GM12878 (cell line): ENCODE measurements around the gene PRPSAP2. TPM values are rescaled to one million over a fixed set of nuclear protein-coding genes. Genes with fewer than 3 reads are reported as not detected.

Source experiments
- ATAC-seq: fragments of 200-7000 bp; cut with Tn5 transposase; 3 replicates; pipeline ENCODE4 v1.9.1; 2020; ENCODE audit warnings: mild to moderate bottlenecking, moderate library complexity
- BruUV-seq: library from RNA; stranded (reverse); fragments of 400-500 nt; replicated peaks from 2 replicates; lab custom pipeline; 2021; lab: Mats Ljungman, UMichigan
- CTCF ChIA-PET: fragments of 300-600 bp; sonication (Branson Sonifier 250); formaldehyde crosslinking; extraction: SDS; loops from one replicate; lab custom pipeline; 2021; ENCODE audit warnings: inconsistent platforms; lab: Yijun Ruan, JAX
- POLR2A ChIA-PET: fragments of 350-600 bp; formaldehyde crosslinking; extraction: SDS; loops from one replicate; lab custom pipeline; 2021; ENCODE audit warnings: inconsistent platforms; lab: Charles Lee
- RAD21 ChIA-PET: fragments of 300-600 bp; sonication (Branson Sonifier 250); formaldehyde crosslinking; loops from one replicate; lab custom pipeline; 2023; ENCODE audit warnings: antibody characterized with exemption; ENCODE audit not compliant: unreplicated experiment; lab: Charles Lee
- SMC1A ChIA-PET: fragments of 300-600 bp; sonication (Branson Sonifier 250); formaldehyde crosslinking; loops from one replicate; lab custom pipeline; 2023; ENCODE audit not compliant: unreplicated experiment, uncharacterized antibody; lab: Charles Lee
- DNase-seq: peaks from one replicate; pipeline ENCODE4 v3.0.0-alpha.2; 2011; ENCODE audit warnings: low read depth, low spot score
- FAIRE-seq: peaks from 3 replicates; lab custom pipeline; 2011; peaks lifted over from hg19 to GRCh38; lab: Jason Lieb, UNC
- H2AFZ ChIP-seq: 2 replicates; pipeline ENCODE4 v1.6.0; 2011; ENCODE audit warnings: low read depth, low read length, control low read depth; ENCODE audit not compliant: control insufficient read depth
- H3K27ac ChIP-seq: 2 replicates; pipeline ENCODE4 v1.5.1; 2011; ENCODE audit warnings: control low read depth; ENCODE audit not compliant: control insufficient read depth, insufficient read depth
- H3K27me3 ChIP-seq, 2 experiments: replicated peaks in 1 of 2; 2 replicates each; pipeline versions ENCODE4 v1.6.0 to v1.6.1; 2011; ENCODE audit warnings: low read length in 1 of 2; ENCODE audit not compliant: control insufficient read depth in 2 of 2, insufficient read depth in 2 of 2
- H3K36me3 ChIP-seq, 2 experiments: 2 replicates each; pipeline ENCODE4 v1.5.1; 2011; ENCODE audit warnings: low read length in 1 of 2; ENCODE audit not compliant: control insufficient read depth in 2 of 2, insufficient read depth in 2 of 2
- H3K4me1 ChIP-seq: 2 replicates; pipeline ENCODE4 v1.6.1; 2011; ENCODE audit warnings: mild to moderate bottlenecking, low read length, moderate library complexity, mixed read lengths; ENCODE audit not compliant: control insufficient read depth, insufficient read depth
- H3K4me2 ChIP-seq: 2 replicates; pipeline ENCODE4 v1.6.0; 2011; ENCODE audit warnings: control low read depth; ENCODE audit not compliant: control insufficient read depth, insufficient read depth
- H3K4me3 ChIP-seq: fragments of 200-600 bp; sonication (generic); 2 replicates; pipeline ENCODE4 v1.5.1; 2016
- H3K79me2 ChIP-seq: 2 replicates; pipeline ENCODE4 v1.6.0; 2011; ENCODE audit warnings: low read length; ENCODE audit not compliant: control insufficient read depth, insufficient read depth
- H3K9ac ChIP-seq: 2 replicates; pipeline ENCODE4 v1.8.0; 2011; ENCODE audit warnings: low read length, control low read depth, mixed read lengths; ENCODE audit not compliant: control insufficient read depth, insufficient read depth
- H3K9me3 ChIP-seq: replicated peaks from 3 replicates; pipeline ENCODE4 v1.5.1; 2011; ENCODE audit warnings: mild to moderate bottlenecking, low read length; ENCODE audit not compliant: control insufficient read depth, insufficient read depth
- H4K20me1 ChIP-seq: 2 replicates; pipeline ENCODE4 v1.6.0; 2011; ENCODE audit not compliant: control insufficient read depth, insufficient read depth
- CBFB ChIP-seq: IDR thresholded peaks from 2 replicates; pipeline ENCODE4 v1.6.1; 2016; ENCODE audit warnings: antibody characterized with exemption, low read depth
- CHD2 ChIP-seq: IDR thresholded peaks from 2 replicates; pipeline ENCODE4 v1.6.1; 2011; ENCODE audit warnings: low read depth, low read length, improper control_type of control experiment, borderline replicate concordance
- CREM ChIP-seq: IDR thresholded peaks from 2 replicates; pipeline ENCODE4 v1.6.1; 2014; ENCODE audit warnings: antibody characterized with exemption, low read depth
- POLR2A ChIP-seq: IDR thresholded peaks from 2 replicates; pipeline ENCODE4 v1.6.1; 2011; ENCODE audit warnings: low read depth, mild to moderate bottlenecking, low read length
- YY1 ChIP-seq: IDR thresholded peaks from 2 replicates; pipeline ENCODE4 v1.6.1; 2011; ENCODE audit warnings: low read depth, mild to moderate bottlenecking, low read length
- WGBS: methylation state at CpG from one replicate; pipeline ENCODE4 v1.1.6; 2016; ENCODE audit warnings: low lambda C conversion rate; ENCODE audit not compliant: insufficient replicate concordance, insufficient coverage; ENCODE audit errors: missing lambda C conversion rate; 5-methylcytosine and 5-hydroxymethylcytosine counted together
- in situ Hi-C: fragments of 300-500 bp; cut with MboI; formaldehyde crosslinking; loops from 9 replicates; pipeline ENCODE4 v1.14.3; 2018; ENCODE audit warnings: mixed read lengths
- intact Hi-C: fragments of 100-400 bp; cut with micrococcal nuclease; formaldehyde crosslinking; loops from one replicate; pipeline ENCODE4 v1.14.2; 2022; ENCODE audit not compliant: unreplicated experiment
- polyA plus RNA-seq, 11 experiments: library from polyadenylated mRNA; depleted of rRNA in 4 of 11; unstranded in 6 of 11; stranded (reverse) in 5 of 11; fragments of >200 nt; fragmentation: Nextera tagmentation in 4 of 11; fragmentation: Illumina TruSeq in 1 of 11; extraction: Ambion mirVana in 4 of 11; extraction: Trizol in 1 of 11; gene quantifications; 1 replicate in 1 of 11; 2 replicates in 10 of 11; pipeline versions ENCODE4 v1.2.1 to v1.2.3, GENCODE V29; 2011 to 2016; ENCODE audit warnings: inconsistent platforms in 2 of 11, missing spikeins in 2 of 11, low read depth in 1 of 11
- total RNA-seq, 4 experiments: library from RNA; depleted of rRNA in 3 of 4; stranded (reverse); fragments of >200 nt in 3 of 4; fragmentation: Illumina TruSeq in 1 of 4; extraction: Trizol in 1 of 4; gene quantifications; 2 replicates each; pipeline versions ENCODE4 v1.2.1 to v1.2.3, GENCODE V29; 2013 to 2021

Gene PRPSAP2
- total and polyA plus RNA-seq, 10 of the 15 experiments (the other 5 are each of a cell fraction or from before 2014, with no cell fraction given), result 33.2 to 102 (median 83.8) TPM

DNA sequence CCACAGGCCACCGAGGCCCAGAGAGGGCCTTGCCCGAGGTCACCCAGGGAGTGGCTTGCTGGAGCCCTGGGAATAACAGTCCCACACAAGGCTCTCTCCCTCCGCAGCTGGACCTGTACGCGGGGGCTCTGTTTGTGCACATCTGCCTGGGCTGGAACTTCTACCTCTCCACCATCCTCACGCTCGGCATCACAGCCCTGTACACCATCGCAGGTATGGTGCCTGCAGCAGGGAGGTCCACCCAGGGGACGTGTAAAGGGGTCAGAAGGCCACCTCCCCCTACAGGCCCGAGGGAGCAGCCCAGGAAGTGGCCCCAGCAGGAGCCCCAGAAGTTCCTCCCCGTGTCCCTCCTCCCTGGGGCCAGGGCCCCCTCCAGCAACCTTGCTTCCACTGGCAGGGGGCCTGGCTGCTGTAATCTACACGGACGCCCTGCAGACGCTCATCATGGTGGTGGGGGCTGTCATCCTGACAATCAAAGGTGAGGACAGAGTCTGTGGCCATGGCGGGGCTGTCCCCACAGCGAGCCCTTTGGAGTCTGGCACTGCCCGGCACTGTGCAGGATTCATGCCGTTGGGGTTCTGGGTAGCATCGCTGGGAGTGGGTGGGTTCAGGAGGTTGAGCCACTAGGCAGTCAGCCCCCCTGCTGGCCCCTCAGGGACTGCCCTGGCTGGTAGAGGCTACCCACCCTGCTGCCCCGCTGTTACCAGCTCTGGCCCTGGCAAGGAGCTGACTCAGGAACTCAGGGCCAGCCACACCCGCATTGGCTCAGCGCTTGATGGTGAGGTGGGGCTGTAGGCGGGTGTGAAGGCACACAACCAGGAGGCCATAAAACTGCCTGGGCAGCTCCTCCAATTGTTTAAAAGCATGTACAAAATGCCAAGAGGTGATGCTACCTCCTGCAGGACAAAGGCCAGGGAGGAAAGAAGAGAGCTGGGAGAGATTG is 111.3 kb downstream of the PRPSAP2 start (continued):
- no peak for TF ChIP-seq YY1
- TF ChIP-seq CHD2, result no peak
- no peak for TF ChIP-seq CREM

DNA sequence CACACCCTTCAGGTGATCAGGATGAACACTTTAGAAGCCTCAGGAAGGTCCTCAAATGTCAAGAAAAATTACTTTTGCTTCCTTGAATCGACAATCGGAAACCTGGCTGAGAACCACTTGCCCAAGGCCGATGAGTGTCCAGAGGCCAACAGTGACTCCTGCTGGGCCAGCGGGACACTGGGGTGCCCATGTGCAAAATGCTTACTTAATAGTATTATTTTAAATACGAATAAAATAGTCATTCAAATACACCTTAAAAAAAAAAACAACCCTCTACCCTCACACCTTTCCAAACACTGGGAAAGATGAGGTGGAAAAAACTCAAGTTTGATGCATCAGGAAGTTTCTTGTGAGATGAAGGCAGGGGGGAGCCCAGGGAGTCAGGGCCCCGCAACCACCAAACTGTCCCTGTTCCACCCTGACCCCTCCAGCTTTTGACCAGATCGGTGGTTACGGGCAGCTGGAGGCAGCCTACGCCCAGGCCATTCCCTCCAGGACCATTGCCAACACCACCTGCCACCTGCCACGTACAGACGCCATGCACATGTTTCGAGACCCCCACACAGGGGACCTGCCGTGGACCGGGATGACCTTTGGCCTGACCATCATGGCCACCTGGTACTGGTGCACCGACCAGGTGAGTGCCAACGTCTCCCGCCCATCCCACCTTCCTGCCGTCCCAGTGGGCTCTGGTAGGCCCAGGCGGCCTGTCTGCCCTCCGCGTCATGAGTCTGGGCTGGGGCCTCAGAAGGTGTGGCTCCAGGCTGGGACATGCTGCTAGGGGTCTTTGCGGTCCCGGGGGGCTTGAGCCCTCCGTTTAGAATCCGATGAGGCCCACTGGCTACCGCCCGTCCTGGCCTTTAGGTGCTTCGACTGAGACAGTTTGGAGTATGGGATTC is 112.9 kb downstream of the PRPSAP2 start:
- Histone ChIP-seq H3K9me3 (no peaks in the 10 kb centered on the region), H3K36me3 (peaks cover 5 to 7% of the 10 kb centered on the region in 2 experiments; a peak in 3 of 4 replicates), H3K27ac (no peak overlapping the region), H2AFZ (no peak overlapping the region), H3K79me2 (no peaks in the 10 kb centered on the region), H3K4me1 (no peaks in the 10 kb centered on the region; the same call in 1 of the 2 replicates), H3K4me2 (no peak overlapping the region), H3K27me3 (no peaks in the 10 kb centered on the region), H3K4me3 (no peak overlapping the region), H4K20me1 (no peaks in the 10 kb centered on the region), H3K9ac (no peak overlapping the region)
- TF ChIP-seq POLR2A, result peak; percentile 24; the same call in 1 of the 2 replicates
- TF ChIP-seq CBFB, result no peak
- RAD21 ChIA-PET, result no interaction called here
- 93% methylated on average over 28 of the region's 28 CpGs for WGBS
- FAIRE-seq (no peak), ATAC-seq (no peak), DNase-seq (no peak)
- intact Hi-C loops, result no loop called here
- no TSS peak for BruUV-seq
- in situ Hi-C loops, result no loop called here
- CTCF ChIA-PET, result no interaction called here
- POLR2A ChIA-PET, result no interaction called here
- SMC1A ChIA-PET, result no interaction called here
